ENCODE results near the gene MICAL2.

GRCh38 chr11:12247543-12248254, 137.3 kb downstream of the MICAL2 start:
- no peak for TF ChIP-seq CTCF (IDR thresholded peaks at IDR 0.05)
- TF ChIP-seq POLR2A (IDR thresholded peaks at IDR 0.05), result no peak
